IMR-90 (cell line): Measurements from ENCODE around the gene SLPI. TPM values are rescaled to one million over a fixed set of nuclear protein-coding genes. Genes with fewer than 3 reads are reported as not detected.

ENCODE experiments used
- ATAC-seq: fragments of 200-7000 bp; cut with Tn5 transposase; 2 replicates; pipeline ENCODE4 v1.9.1; 2020; ENCODE audit warnings: low read depth, mild to moderate bottlenecking, moderate library complexity
- BruUV-seq: library from RNA; stranded (reverse); fragments of 400-500 nt; replicated peaks from 2 replicates; lab custom pipeline; 2021; lab: Mats Ljungman, UMichigan
- CTCF ChIA-PET: fragments of 300-600 bp; formaldehyde crosslinking; extraction: SDS; loops from one replicate; lab custom pipeline; 2021; ENCODE audit warnings: antibody characterized with exemption; lab: Yijun Ruan, JAX
- POLR2A ChIA-PET: fragments of 300-600 bp; sonication (Branson Sonifier 250); formaldehyde crosslinking; loops from one replicate; lab custom pipeline; 2022; ENCODE audit warnings: antibody characterized with exemption; ENCODE audit not compliant: unreplicated experiment; lab: Charles Lee
- DNase-seq: peaks from one replicate; pipeline ENCODE4 v3.0.0; 2013
- H2AFZ ChIP-seq: replicated peaks from 2 replicates; pipeline ENCODE3; 2013; ENCODE audit warnings: low read length, mild to moderate bottlenecking; ENCODE audit not compliant: poor library complexity
- H2AK5ac ChIP-seq: 2 replicates; pipeline ENCODE4 v1.6.1; 2013; ENCODE audit warnings: low read depth, low read length, inconsistent platforms
- H2AK9ac ChIP-seq: replicated peaks from 2 replicates; pipeline ENCODE3; 2013; ENCODE audit warnings: mild to moderate bottlenecking, low read depth, low read length, moderate library complexity; ENCODE audit not compliant: poor library complexity
- H2BK120ac ChIP-seq: 2 replicates; pipeline ENCODE4 v1.6.1; 2013; ENCODE audit warnings: low read depth, low read length, inconsistent platforms
- H2BK15ac ChIP-seq: 3 replicates; pipeline ENCODE4 v1.6.1; 2013; ENCODE audit warnings: low read depth, low read length, inconsistent platforms
- H2BK20ac ChIP-seq: 2 replicates; pipeline ENCODE4 v1.6.1; 2013; ENCODE audit warnings: low read depth, mild to moderate bottlenecking, inconsistent platforms, low read length, moderate library complexity
- H2BK5ac ChIP-seq: 2 replicates; pipeline ENCODE4 v1.6.1; 2013; ENCODE audit warnings: mild to moderate bottlenecking, low read depth, low read length, inconsistent platforms; ENCODE audit not compliant: poor library complexity, severe bottlenecking
- H3K14ac ChIP-seq: replicated peaks from 2 replicates; pipeline ENCODE4 v1.6.1; 2013; ENCODE audit warnings: low read depth, low read length, inconsistent platforms
- H3K18ac ChIP-seq: 2 replicates; pipeline ENCODE4 v1.6.1; 2013; ENCODE audit warnings: low read depth, low read length, control low read depth
- H3K23ac ChIP-seq: 2 replicates; pipeline ENCODE4 v1.6.1; 2013; ENCODE audit warnings: low read depth, low read length, inconsistent platforms
- H3K27ac ChIP-seq: 2 replicates; pipeline ENCODE4 v1.5.1; 2013; ENCODE audit warnings: mild to moderate bottlenecking, control low read depth, low read length; ENCODE audit not compliant: insufficient read depth
- H3K27me3 ChIP-seq: 2 replicates; pipeline ENCODE4 v1.6.1; 2013; ENCODE audit warnings: low read length; ENCODE audit not compliant: control insufficient read depth, insufficient read depth
- H3K36me3 ChIP-seq: 2 replicates; pipeline ENCODE4 v1.6.1; 2013; ENCODE audit warnings: low read length, mixed read lengths; ENCODE audit not compliant: control insufficient read depth, insufficient read depth
- H3K4ac ChIP-seq: 2 replicates; pipeline ENCODE4 v1.6.1; 2013; ENCODE audit warnings: low read depth, low read length, inconsistent platforms
- H3K4me1 ChIP-seq: 2 replicates; pipeline ENCODE4 v1.6.1; 2013; ENCODE audit warnings: low read length, mixed read lengths; ENCODE audit not compliant: control insufficient read depth, insufficient read depth
- H3K4me2 ChIP-seq: 2 replicates; pipeline ENCODE4 v1.6.1; 2013; ENCODE audit warnings: low read depth, mild to moderate bottlenecking, control low read depth, low read length, moderate library complexity
- H3K4me3 ChIP-seq: 2 replicates; pipeline ENCODE4 v1.5.1; 2013; ENCODE audit warnings: low read depth, mild to moderate bottlenecking, control low read depth, low read length, moderate library complexity; ENCODE audit not compliant: insufficient read depth
- H3K56ac ChIP-seq: 2 replicates; pipeline ENCODE4 v1.6.1; 2013; ENCODE audit warnings: low read length, inconsistent platforms; ENCODE audit not compliant: insufficient read depth; ENCODE audit errors: extremely low read depth
- H3K79me1 ChIP-seq, 2 experiments: 2 replicates each; pipeline ENCODE4 v1.6.1; 2013; ENCODE audit warnings: low read length in 2 of 2, inconsistent platforms in 1 of 2, low read depth in 1 of 2
- H3K9ac ChIP-seq: 2 replicates; pipeline ENCODE4 v1.6.1; 2013; ENCODE audit warnings: low read depth, low read length, control low read depth
- H3K9me1 ChIP-seq: 2 replicates; pipeline ENCODE4 v1.6.1; 2013; ENCODE audit warnings: low read length, inconsistent platforms; ENCODE audit not compliant: insufficient read depth
- H3K9me3 ChIP-seq: 2 replicates; pipeline ENCODE4 v1.6.1; 2013; ENCODE audit warnings: low read length; ENCODE audit not compliant: control insufficient read depth, insufficient read depth
- H4K20me1 ChIP-seq: 2 replicates; pipeline ENCODE4 v1.6.1; 2013; ENCODE audit warnings: low read length, inconsistent platforms; ENCODE audit not compliant: insufficient read depth
- H4K5ac ChIP-seq: 2 replicates; pipeline ENCODE4 v1.6.1; 2013; ENCODE audit warnings: mild to moderate bottlenecking, low read depth, low read length, control low read depth
- H4K8ac ChIP-seq, 2 experiments: 2 replicates each; pipeline ENCODE4 v1.6.1; 2013; ENCODE audit warnings: low read depth in 2 of 2, low read length in 2 of 2, control low read depth in 1 of 2, inconsistent platforms in 1 of 2
- H4K91ac ChIP-seq: 2 replicates; pipeline ENCODE4 v1.6.1; 2013; ENCODE audit warnings: low read depth, low read length, inconsistent platforms; ENCODE audit not compliant: insufficient read depth
- BHLHE40 ChIP-seq: fragments of 150-350 bp; IDR thresholded peaks from 2 replicates; pipeline ENCODE4 v1.6.1; 2016; ENCODE audit warnings: mild to moderate bottlenecking, low read depth, low read length
- CEBPB ChIP-seq: IDR thresholded peaks from 2 replicates; pipeline ENCODE4 v1.6.1; 2012; ENCODE audit warnings: low read depth, low read length, improper control_type of control experiment
- ELK1 ChIP-seq: fragments of 150-350 bp; IDR thresholded peaks from 2 replicates; pipeline ENCODE4 v1.6.1; 2016; ENCODE audit warnings: low read depth, mild to moderate bottlenecking, low read length, moderate library complexity, borderline replicate concordance
- FOS ChIP-seq: fragments of 150-350 bp; IDR thresholded peaks from 2 replicates; pipeline ENCODE4 v1.6.1; 2016; ENCODE audit warnings: low read depth, low read length
- MXI1 ChIP-seq: IDR thresholded peaks from 2 replicates; pipeline ENCODE4 v1.6.1; 2012; ENCODE audit warnings: low read depth, mild to moderate bottlenecking, low read length, moderate library complexity, borderline replicate concordance
- RCOR1 ChIP-seq: IDR thresholded peaks from 2 replicates; pipeline ENCODE4 v1.6.1; 2012; ENCODE audit warnings: mild to moderate bottlenecking, low read length, improper control_type of control experiment; ENCODE audit not compliant: insufficient replicate concordance
- RFX5 ChIP-seq: IDR thresholded peaks from 2 replicates; pipeline ENCODE4 v1.8.0; 2012; ENCODE audit warnings: low read depth, mild to moderate bottlenecking, low read length, moderate library complexity
- WGBS, 2 experiments: methylation state at CpG; one replicate each; pipeline versions ENCODE4 v1.1.5 to v1.1.7; 2013; ENCODE audit warnings: missing lambda C conversion rate in 2 of 2; ENCODE audit not compliant: insufficient read length in 1 of 2; ENCODE audit errors: extremely low coverage in 2 of 2; 5-methylcytosine and 5-hydroxymethylcytosine counted together
- dilution Hi-C: fragments of 300-500 bp; cut with HindIII; formaldehyde crosslinking; loops from one replicate; pipeline ENCODE4 v1.14.3; 2018; ENCODE audit warnings: low sequenced_read_pairs; ENCODE audit not compliant: unreplicated experiment
- in situ Hi-C: fragments of 300-500 bp; cut with MboI; formaldehyde crosslinking; loops from 3 replicates; pipeline ENCODE4 v1.14.3; 2019; ENCODE audit warnings: low sequenced_read_pairs, inconsistent platforms, mixed read lengths
- intact Hi-C: fragments of 100-400 bp; cut with micrococcal nuclease; formaldehyde crosslinking; loops from 2 replicates; pipeline ENCODE4 v1.10.0; 2022
- polyA plus RNA-seq, 3 experiments: library from polyadenylated mRNA; depleted of rRNA; stranded (reverse); fragments of >200 nt; gene quantifications; 2 replicates each; pipeline ENCODE4 v1.2.3, GENCODE V29; 2012; ENCODE audit warnings: low replicate concordance in 1 of 3
- total RNA-seq: library from RNA; depleted of rRNA; stranded (reverse); fragments of >200 nt; gene quantifications from 2 replicates; pipeline ENCODE4 v1.2.3, GENCODE V29; 2012

Gene SLPI
- total and polyA plus RNA-seq, 2 of the 4 experiments (the other 2 are of a cell fraction), result not detected

- H3K36me3 ChIP-seq, result no peaks in the 10 kb centered on the region
- H3K9me3 ChIP-seq, result no peaks in the 10 kb centered on the region
- no peak overlapping the region for H3K4me3 ChIP-seq
- no peak overlapping the region for H3K4ac ChIP-seq
- H4K8ac ChIP-seq, result no peak overlapping the region
- H4K5ac ChIP-seq, result no peak overlapping the region
- H2BK20ac ChIP-seq, result no peak overlapping the region
- in situ Hi-C loops (no loop called here), intact Hi-C loops (no loop called here), dilution Hi-C loops (no loop called here)
- H3K9ac ChIP-seq, result no peak overlapping the region
- POLR2A ChIA-PET, result no interaction called here
- no peak overlapping the region for H3K4me2 ChIP-seq
- no peak for DNase-seq
- no peak overlapping the region for H2BK15ac ChIP-seq
- no peak overlapping the region for H2BK5ac ChIP-seq
- H2AFZ ChIP-seq, result no peak overlapping the region
- H3K56ac ChIP-seq, result no peak overlapping the region
- H3K79me1 ChIP-seq, result no peaks in the 10 kb centered on the region
- no peak overlapping the region for H4K91ac ChIP-seq
- TF ChIP-seq RCOR1 (no peak), BHLHE40 (no peak), CEBPB (no peak), ELK1 (no peak), RFX5 (no peak), FOS (no peak), MXI1 (no peak)
- no peak for ATAC-seq
- no CpG with 5 or more reads among the region's 3 CpGs for WGBS, 2 experiments
- H3K14ac ChIP-seq, result no peak overlapping the region
- no peak overlapping the region for H2AK5ac ChIP-seq
- CTCF ChIA-PET, result no interaction called here
- H3K27me3 ChIP-seq, result peaks cover 13% of the 10 kb centered on the region
- no peak overlapping the region for H2BK120ac ChIP-seq
- H4K20me1 ChIP-seq, result no peaks in the 10 kb centered on the region
- no peak overlapping the region for H2AK9ac ChIP-seq
- no peak overlapping the region for H3K23ac ChIP-seq
- no TSS peak for BruUV-seq
- no peak overlapping the region for H3K18ac ChIP-seq
- H3K27ac ChIP-seq, result no peak overlapping the region
- no peaks in the 10 kb centered on the region for H3K9me1 ChIP-seq
- H3K4me1 ChIP-seq, result no peaks in the 10 kb centered on the region
These were observed 2.8 kb upstream of the SLPI start for GRCh38 chr20:45257161-45257560.
